ENCODE results near the gene GALNS.

DNA sequence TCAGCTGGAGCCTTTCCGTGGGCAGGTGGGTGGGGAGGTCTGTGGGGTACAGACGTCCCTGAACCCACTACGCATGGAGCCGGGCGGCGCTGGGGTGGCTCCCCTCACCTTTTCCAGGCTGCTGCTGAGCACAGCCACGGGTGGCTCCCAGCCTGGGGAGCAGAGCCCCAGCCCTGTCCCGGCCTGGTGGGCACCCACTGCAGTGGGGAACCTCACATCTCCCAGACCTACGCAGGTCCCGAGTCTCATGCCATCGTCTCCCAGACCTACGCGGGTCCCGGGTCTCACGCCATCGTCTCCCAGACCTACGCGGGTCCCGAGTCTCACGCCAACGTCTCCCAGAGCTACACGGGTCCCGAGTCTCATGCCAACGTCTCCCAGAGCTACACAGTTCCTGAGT is 28.0 kb downstream of the GALNS start:
- TF ChIP-seq, protein P1, sequence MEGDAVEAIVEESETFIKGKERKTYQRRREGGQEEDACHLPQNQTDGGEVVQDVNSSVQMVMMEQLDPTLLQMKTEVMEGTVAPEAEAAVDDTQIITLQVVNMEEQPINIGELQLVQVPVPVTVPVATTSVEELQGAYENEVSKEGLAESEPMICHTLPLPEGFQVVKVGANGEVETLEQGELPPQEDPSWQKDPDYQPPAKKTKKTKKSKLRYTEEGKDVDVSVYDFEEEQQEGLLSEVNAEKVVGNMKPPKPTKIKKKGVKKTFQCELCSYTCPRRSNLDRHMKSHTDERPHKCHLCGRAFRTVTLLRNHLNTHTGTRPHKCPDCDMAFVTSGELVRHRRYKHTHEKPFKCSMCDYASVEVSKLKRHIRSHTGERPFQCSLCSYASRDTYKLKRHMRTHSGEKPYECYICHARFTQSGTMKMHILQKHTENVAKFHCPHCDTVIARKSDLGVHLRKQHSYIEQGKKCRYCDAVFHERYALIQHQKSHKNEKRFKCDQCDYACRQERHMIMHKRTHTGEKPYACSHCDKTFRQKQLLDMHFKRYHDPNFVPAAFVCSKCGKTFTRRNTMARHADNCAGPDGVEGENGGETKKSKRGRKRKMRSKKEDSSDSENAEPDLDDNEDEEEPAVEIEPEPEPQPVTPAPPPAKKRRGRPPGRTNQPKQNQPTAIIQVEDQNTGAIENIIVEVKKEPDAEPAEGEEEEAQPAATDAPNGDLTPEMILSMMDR (IDR thresholded peaks at IDR 0.05): no peak
- TF ChIP-seq POLR2A (IDR thresholded peaks at IDR 0.05): no peak

Measured in vagina (tissue), 2 donors.